GOT3 (cell line): ENCODE results near the gene RASSF1.
A peak's percentile ranks its signal among the peaks of the same experiment; 100 is the strongest.
"Not testable (repeated sequence)": the region's sequence is repeated elsewhere in the genome, so short reads cannot be mapped to it uniquely, and the experiment has no call there.

ENCODE experiments used
- DNase-seq: peaks from one replicate; lab custom pipeline; 2025; ENCODE audit warnings: mixed read lengths; lab: John Stamatoyannopoulos, UW

Gene RASSF1

DNA sequence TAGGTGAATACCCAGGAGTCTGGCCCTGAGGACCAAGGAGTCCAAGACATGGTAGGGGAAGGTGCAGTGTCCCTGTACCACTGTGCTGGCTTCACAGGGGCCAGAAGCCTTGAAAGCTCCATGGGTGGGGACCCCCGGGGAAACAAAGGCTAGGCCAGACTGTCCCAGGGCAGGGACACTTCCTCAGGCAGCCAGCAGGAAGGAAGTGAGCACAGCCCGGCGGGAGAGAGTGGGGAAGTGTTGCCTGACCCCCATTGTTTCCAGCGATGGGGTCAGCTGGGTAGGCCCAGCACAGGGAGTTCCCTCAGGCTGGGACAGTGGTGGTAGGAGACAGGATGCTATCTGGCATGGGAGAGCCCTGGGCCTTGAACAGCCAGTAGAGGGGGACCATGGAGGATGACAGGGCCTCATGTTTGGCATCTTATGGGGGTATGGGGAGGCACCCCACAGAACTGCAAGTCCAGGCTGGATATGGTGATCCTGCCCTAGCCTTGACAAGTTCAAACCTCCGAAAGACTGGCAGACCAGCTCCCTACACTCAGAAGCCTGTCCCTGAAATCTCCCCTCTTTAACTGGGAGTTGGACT, 16.9 kb downstream of the RASSF1 start:
- no peak for DNase-seq

DNA sequence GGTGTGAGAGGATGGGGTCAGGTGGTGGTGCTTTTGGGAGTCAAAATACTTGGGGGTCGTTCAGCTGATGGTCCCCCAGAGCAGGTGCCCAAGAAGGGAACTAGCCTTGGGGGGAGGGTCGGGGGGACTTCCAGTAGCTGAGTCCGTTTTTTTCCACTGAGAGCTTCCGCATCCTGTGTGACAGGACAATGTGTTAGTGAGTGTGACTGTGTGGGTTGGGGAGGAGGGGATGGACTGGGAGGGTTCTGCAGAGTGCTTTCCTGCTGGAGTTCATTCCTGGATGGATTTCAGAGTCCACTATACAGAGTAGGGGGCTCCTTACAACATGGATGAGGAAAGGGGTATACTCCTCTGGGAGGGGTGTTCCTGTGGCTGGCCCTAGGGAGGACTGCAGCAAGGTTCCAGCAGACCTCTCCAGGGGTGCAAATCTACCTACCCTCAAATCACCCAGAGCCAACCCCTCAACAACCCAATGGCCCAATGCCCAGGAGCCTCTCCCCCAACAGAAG, 17.5 kb downstream of the RASSF1 start:
- no peak for DNase-seq

GRCh38 chr3:50322386-50323091, 18.1 kb downstream of the RASSF1 start, which contains the start of gene HYAL2:
TSS of gene HYAL2 (minus strand) at chr3:50322745. CDS start at chr3:50320489, 2,256 bp downstream.
- no peak for DNase-seq

DNA sequence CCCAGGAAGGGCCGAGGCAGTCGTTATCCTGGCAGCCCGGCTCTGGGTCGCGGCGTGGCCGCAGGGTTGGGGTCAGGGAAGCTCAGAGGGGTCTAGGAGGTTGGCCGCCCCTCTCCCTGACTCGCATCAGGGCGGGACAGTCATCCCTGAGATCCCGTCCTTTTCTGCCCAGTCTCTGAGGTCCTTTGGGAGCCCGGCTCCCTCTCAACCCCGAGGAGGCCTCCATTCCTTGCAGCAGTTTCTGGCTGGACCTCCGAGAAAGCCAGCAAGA, 18.6 kb downstream of the RASSF1 start:
- DNase-seq, result no peak

GRCh38 chr3:50321336-50322114, 19.1 kb downstream of the RASSF1 start:
- peak; percentile 73 for DNase-seq

- peak; percentile 73 for DNase-seq
Measured at GRCh38 chr3:50320853-50321335, 19.7 kb downstream of the RASSF1 start.

DNA sequence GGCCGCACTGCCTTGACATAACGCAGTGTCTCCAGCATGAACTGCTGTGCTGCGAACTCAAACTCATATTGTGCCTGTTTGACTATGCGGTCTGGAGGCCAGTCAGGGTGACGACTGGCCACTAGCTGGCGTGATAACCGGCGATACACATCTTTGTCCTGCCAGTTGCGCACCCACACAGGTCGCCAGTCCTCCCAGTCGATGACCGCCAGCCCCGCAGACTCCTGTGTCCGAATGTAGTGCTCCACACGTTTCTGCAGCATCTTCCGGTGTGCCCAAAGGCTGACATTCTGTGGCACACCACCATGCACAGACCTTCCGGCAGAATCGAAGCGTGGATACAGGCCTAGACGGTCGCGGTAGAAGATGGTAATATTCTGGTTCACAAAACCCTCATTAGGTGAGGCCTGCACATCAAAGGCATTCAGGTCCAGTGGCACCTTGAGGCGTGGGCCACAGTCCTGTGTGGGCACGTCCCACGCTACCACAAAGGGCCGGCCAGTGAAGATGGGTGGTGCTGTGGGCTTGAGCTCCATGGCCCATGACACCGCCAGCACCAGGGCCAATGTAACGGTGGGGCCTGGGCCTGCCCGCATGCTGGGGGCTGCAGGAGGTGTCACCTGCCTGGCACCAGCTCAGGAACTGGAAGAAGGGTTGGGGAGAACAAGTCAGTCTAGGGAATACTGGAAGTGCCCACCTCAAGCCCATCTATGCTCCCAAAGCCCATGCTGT, 20.6 kb downstream of the RASSF1 start:
- no peak for DNase-seq

- DNase-seq, result no peak
Measured at GRCh38 chr3:50319181-50319893, 21.3 kb downstream of the RASSF1 start.

DNA sequence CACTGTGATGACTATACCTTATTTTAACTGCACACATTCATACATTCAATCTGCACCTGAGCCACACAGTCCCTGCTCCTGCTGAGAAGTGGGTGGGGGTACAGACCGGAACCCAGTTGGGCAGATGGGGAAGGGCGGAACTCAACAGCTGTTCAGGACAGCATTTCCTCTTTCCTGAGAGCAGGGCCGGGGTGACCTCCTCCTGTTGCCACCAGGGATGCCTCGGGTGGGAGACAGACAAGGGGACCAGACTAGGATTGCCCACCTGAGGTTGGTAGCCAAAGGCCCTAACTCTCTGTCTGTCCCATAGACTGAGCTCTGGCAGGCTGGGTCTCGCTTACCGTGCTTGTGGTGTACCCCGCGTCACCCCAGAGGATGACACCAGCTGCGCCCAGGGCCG, 22.0 kb downstream of the RASSF1 start:
- no peak for DNase-seq

GRCh38 chr3:50318163-50318562, 22.5 kb downstream of the RASSF1 start:
- DNase-seq, result no peak

DNA sequence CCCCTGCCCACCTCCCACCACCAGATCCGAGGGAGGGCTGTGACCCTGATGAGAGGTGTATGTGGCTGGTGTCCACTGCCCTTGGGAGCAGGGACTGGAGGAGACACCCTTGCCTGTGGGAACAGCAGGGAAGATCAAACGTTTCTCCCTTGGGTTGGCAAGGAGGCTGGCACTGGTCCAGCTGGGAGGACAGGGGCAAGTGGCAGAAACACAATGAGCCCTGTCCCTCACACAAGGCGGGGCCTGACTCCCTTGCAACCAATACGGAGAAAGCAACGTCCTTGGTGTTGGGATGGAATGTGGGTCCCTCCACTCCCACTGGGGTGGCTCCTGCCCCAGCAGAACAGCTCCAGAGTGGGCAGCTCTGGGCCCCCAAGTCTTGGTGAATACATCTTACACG, 23.3 kb downstream of the RASSF1 start:
- DNase-seq, result no peak

DNA sequence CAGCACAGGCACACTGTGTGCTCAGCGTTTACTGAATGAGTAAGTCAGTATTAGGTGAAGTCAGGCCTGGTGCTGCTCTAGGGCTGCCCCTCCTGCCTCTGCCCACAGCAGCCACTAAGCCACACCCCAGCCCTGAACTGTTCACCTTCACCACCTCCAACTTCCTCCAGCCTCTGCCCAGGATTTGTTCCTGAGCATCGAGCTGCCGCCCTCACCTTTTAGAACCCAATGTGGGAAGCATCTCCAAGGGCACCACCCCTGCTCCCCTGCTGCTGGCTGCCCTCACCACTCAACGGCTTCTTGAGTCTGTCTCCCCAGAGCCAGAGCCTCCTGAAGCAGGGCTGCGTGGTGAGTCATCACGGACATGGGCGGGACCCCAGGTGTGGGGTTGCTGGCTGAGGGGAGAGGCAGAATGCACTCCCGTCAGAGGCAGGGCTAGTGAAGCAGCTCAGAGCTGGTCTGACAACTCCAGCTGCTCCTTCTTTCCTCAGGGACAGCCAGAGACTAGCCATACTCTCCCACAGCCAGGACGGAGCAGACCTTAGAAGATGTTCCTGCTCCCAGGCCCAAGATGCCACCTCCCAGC, 23.9 kb downstream of the RASSF1 start:
- no peak for DNase-seq

- no peak for DNase-seq
Measured at GRCh38 chr3:50314816-50315215, 25.8 kb downstream of the RASSF1 start.

- no peak for DNase-seq
Measured at GRCh38 chr3:50314342-50314741, 26.3 kb downstream of the RASSF1 start.

DNA sequence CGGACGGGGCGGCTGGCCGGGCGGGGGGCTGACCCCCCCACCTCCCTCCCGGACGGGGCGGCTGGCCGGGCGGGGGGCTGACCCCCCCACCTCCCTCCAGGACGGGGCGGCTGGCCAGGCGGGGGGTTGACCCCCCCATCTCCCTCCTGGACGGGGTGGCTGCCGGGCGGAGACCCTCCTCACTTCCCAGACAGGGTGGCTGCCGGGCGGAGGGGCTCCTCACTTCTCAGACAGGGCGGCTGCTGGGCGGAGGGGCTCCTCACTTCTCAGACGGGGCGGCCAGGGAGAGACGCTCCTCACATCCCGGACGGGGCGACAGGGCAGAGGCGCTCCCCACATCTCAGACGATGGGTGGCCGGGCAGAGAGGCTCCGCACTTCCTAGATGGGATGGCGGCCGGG, 28.6 kb downstream of the RASSF1 start:
- not testable (repeated sequence) for DNase-seq

DNA sequence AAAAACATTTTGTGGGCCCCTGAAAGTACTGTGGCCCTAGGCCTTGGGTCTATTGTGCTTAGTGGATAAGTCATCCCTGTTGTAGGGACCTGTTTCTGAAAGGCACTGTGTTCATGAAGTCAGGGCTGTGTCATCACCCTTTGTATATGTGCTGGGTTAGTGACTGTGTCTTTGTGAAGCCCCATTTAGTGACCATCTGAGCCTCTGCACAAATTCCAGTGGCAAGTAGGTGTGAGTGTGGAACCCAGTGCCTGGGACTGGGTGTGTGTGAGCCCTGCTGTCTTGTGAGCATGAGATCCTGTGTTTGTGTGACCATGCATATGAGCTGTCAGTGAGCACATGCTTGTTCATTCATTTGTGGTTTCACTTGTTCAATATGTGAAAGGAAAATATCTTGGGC, 36.0 kb downstream of the RASSF1 start:
- no peak for DNase-seq

DNA sequence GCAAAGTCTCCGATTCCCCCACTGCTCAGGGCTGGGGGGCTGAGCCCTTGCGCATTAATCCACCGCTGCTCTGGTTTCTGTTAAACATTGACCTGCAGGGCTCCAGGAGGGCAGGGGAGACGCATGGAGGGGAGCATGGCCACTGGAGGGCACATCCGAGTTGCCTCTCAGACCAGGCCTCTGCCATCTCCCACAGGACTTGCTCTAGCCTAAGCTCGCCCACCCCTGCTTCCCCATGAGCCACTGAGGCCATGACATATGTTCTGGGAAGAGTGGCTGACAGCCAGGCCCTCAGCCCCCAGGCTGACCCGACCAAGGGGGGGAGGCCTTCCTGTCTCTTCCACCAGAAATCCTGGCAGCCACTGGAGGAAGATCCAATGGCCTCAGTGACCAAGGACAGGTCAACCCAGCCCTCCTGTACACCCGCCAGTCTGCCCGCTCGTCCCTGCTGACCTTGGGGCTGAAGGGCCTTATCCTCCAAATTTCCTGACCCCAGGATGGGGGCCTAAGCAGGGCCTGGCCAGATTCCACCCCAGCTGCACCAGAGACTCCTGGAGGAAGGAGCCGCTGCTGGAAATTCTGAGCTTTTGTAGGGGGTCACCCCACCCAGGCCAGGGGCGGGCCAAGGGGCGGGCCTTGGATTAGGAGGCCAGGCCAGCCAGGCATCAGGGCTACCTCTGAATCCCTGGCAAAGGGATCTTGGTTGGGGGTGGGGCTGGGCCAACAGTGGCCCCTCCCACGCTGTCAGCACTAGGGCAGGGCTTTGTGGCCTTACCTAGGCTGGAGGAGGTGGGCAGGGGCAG, 37.4 kb downstream of the RASSF1 start, which contains the start of gene HYAL1:
HYAL1 (minus strand) TSS at position 562 of the 803 bp plus-strand sequence. CDS start 618 bp downstream, outside the sequence.
- DNase-seq, result no peak

DNA sequence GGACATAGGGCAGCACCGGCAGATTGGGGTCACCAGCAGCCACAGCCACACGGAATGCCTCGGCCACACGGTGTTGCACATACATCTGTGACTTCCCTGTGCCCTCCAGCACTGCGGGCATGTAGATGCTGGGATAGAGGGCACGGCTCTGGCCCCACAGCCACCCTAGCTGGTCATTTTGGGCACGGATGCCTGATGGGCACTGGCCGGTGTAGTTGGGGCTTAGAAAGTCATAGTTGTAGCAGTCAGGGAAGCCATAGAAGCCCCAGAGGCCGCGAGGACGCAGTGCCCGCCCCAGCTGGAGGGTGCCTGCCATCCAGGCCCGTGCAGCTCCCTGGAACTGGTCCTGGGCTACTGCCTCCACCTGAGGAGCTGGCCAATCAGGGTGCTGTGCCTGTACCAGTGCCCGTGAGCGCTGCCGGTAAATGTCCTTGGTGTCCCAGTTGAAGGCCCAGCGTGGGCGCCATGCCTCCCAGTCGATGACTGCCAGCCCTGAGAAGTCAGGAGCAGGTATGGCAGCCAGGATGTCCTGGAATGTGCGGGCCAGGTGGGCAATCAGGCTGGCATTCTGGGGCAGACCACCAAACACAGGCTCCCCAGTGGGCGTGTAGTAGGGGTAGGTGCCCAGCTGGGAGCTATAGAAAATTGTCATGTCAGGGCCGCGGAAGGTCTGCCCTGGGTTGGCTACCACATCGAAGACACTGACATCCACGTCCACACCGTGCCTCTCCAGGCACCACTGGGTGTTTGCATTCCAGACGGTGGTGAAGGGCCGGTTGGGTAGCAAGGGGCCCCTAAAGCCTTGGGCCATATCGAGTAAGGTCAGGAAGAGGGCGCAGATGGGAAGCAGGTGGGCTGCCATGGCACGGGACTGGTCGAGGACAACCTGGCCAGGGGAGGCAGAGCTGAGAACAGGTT, 38.3 kb downstream of the RASSF1 start:
- no peak for DNase-seq

GRCh38 chr3:50300681-50301254, 39.9 kb downstream of the RASSF1 start:
- DNase-seq, result no peak
